ENCODE measurements around the gene NPIPB2. TPM values are rescaled to one million over a fixed set of nuclear protein-coding genes. Genes with fewer than 3 reads are reported as not detected.
"Not testable (repeated sequence)": the region's sequence is repeated elsewhere in the genome, so short reads cannot be mapped to it uniquely, and the experiment has no call there.

Gene NPIPB2
- not detected in 2 replicates for total RNA-seq (2014; rRNA removed; shearing (Covaris generic))

DNA sequence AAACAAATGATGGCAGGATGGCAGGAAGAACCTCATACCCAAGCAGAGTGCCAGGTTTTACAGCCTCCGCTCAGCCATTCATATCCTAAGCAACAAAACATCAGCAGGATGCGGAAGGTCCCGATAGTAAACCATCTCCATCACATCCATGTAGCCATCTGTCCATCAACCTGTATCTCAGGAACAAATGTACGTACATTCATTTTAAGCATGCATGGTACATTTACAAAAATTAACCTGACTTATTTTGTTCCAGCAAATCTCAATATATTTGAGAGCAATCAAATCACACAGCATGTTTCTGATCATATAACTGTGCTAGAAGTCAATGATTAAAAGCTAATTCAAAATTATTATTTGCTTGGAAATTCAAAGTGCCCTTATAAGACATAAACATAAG lies at the start of gene NPIPB2:
Gene NPIPB2 (minus strand): TSS at position 101 of the 400 bp plus-strand sequence. CDS start 0 bp downstream, at position 101.
- not testable (repeated sequence) for DNase-seq (ENCODE audit: low read depth)

DNA sequence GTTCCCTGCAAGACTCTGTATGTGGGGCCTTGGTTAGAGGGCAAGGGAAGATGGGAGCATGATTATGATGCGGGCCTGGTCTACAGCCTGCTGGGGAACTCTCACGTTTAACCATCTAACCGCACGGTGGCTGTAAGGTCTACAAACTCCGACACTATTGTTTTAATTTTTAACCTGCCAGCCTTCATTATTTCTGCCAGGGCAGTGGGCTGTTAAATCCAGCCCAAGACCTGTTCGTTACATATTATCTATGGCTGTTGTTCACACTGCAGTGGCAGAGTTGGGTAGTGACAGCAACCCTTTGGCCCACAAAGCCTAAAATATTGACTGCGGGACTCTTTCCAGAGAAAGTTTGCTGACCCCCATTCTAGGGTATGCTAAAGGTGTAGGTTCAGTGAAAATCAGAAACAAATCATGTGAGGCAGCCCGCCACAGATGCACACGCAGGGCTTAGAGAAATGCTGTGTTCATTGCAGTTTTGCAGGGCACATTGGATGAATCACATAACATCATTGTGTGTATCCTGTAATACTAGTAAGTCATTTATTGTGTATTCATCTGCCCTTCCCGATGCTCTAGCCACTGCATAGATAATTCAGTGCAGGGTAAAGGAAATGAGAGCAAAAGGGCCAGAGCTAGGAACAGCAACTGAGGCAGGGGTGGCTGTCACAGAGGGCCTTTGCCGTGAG lies 49.0 kb upstream of the NPIPB2 start:
- DNase-seq (ENCODE audit: low read depth): no peak

- DNase-seq (ENCODE audit: low read depth): no peak
These were observed 46.6 kb upstream of the NPIPB2 start for GRCh38 chr16:11988258-11988978.

DNA sequence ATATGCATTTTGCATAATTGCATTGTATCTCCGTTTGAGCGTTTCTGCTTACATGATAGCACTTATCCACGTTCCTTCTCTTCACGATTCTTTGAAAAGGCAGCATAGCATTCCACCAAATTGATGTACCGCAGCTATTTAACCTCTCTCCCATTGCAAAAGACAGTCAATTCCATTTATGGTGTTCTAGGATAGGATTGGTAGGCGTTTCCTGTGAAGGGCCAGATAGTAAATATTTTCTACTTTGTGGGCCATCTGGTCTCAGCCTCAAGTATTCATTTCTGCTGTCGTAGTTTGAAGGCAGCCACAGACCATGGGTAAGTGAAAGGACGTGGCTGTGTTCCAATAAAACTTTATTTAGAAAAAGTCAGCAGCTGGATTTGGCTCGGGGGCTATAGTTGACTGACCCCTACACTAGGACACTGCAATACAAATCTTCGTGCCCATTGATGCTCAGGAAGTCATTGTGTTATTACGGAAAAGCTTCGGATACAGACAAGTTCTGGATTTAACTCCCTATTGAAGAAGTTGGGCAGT lies 44.7 kb upstream of the NPIPB2 start:
- no peak for DNase-seq (ENCODE audit: low read depth)

GRCh38 chr16:11985250-11985649 lies 43.4 kb upstream of the NPIPB2 start:
- DNase-seq (ENCODE audit: low read depth): no peak

DNA sequence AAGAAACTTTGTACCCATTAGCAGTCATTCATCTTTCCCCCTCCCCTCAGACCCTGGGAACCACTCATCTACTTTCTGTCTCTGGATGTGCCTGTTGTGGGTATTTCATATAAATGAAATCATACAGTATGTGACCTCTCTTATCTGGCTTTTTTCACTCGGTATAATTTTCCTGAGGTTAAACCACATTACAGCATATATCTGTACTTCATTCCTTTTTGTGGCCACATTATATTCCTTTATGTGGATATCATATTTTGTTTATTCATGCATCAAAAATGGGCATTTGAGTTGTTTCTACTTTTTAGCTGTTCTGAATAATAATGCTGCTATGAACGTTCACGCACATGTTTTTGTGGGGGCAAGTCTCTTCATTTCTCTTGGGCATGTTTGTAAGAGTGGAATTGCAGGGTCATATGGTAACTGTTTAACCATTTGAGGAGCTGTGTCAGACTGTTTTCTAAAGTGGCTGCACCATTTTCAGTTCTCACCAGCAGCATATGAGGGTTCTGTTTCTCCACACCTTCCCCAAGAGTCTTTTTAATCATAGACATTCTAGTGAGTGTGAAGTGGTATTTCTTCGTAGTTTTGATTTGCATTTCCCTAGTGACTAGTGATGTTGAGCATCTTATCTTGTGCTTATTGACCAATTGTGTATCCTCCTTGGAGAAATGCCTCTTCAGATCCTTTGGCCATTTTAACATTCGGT lies 38.4 kb upstream of the NPIPB2 start:
- DNase-seq (ENCODE audit: low read depth): no peak

DNA sequence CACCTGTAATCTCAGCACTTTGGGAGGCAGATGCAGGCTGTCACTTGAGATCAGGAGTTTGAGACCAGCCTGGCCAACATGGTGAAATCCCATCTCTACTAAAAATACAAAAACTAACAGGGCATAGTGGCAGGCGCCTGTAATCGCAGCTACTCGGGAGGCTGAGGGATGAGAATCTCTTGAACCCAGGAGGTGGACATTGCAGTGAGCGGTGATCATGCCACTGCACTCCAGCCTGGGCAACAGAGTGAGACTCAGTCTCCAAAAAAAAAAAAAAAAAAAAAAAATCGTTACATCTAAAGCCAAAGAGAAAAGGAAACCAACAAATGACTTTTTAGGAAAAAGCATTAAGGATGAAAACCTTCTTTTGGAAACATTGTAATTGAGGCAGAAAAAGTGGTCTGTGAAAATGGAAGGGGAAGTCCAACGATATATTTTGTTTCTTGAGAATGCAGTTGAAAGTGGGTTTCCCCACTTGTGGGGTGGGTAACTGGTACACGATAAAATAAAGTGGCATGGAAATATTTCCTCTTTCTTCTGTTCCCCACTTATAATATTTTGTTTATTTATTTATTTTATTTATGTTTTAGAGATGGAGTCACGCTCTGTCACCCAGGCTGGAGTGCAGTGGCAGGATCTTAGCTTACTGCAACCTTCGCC lies 37.3 kb upstream of the NPIPB2 start:
- DNase-seq (ENCODE audit: low read depth): no peak

- no peak for DNase-seq (ENCODE audit: low read depth)
These were observed 36.2 kb upstream of the NPIPB2 start for GRCh38 chr16:11978080-11978479.

GRCh38 chr16:11977376-11978041 lies 35.7 kb upstream of the NPIPB2 start:
- DNase-seq (ENCODE audit: low read depth): peak; percentile 63

- DNase-seq (ENCODE audit: low read depth): peak; percentile 8
These were observed 35.1 kb upstream of the NPIPB2 start for GRCh38 chr16:11976850-11977375.

- DNase-seq (ENCODE audit: low read depth): no peak
These were observed 31.2 kb upstream of the NPIPB2 start for GRCh38 chr16:11973070-11973469.

DNA sequence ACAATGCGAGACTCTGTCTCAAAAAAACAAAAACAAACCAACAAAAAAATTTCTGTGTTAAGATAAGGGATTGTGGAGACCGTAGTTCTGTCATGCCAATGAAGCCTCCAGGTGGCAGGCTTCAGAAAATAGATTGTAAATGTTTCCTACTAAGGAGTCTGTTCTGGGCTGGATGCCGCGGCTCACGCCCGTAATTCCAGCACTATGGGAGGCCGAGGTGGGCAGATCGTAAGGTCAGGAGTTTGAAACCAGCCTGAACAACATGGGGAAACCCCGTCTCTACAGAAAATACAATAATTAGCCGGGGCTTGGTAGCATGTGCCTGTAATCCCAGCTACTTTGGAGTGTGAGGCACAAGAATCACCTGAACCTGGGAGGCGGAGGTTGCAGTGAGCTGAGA lies 30.3 kb upstream of the NPIPB2 start:
- no peak for DNase-seq (ENCODE audit: low read depth)

DNA sequence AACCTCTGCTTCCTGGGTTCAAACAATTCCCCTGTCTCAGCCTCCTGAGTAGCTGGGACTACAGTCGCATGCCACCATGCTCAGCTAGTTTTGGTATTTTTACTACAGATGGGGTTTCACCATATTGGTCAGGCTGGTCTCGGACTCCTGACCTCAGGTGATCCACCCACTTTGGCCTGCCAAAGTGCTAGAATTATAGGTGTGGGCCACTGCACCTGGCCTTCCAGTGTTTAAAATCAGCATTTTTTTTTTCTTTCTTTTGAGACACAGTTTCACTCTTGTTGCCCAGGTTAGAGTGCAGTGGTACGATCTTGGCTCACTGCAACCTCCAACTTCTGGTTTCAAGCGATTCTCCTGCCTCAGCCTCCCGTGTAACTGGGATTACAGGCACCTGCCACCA lies 28.4 kb upstream of the NPIPB2 start:
- not testable (repeated sequence) for DNase-seq (ENCODE audit: low read depth)

- no peak for DNase-seq (ENCODE audit: low read depth)
These were observed 26.7 kb upstream of the NPIPB2 start for GRCh38 chr16:11968577-11968976.

- DNase-seq (ENCODE audit: low read depth): no peak
These were observed 25.5 kb upstream of the NPIPB2 start for GRCh38 chr16:11967195-11967911.

- DNase-seq (ENCODE audit: low read depth): no peak
These were observed 24.3 kb upstream of the NPIPB2 start for GRCh38 chr16:11966173-11966572.

DNA sequence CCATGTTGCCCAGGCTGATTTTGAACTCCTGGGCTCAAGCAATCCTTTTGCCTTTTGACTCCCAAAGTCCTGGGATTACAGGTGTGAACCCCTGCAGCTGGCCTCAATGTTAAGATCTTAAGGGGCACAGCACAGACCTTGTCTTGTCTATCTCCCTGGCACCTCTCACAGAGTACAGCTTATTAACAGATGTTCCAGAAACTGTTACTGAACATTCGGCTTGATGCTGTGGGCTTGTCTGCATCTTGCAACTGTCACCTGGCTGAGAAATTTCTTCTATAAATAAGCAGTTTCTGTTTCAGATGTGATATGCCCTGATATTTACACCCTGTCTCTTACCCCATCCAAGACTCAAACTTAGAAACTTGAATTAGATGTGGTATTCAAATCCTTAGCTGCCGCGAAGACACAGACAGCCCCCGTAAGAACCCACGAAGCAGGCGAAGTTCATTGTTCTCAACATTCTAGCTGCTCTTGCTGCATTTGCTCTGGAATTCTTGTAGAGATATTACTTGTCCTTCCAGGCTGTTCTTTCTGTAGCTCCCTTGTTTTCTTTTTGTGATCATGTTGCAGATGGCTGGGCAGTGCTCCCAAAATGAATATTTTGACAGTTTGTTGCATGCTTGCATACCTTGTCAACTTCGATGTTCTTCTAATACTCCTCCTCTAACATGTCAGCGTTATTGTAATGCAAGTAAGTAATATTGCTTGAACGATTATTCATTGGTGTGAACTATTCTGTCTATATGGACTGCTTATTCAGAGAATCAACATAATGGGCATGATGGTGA lies 23.1 kb upstream of the NPIPB2 start, which contains the start of gene TNFRSF17:
Gene TNFRSF17 (plus strand): TSS at position 450 of the 791 bp plus-strand sequence. CDS start 115 bp downstream, at position 565.
- no peak for DNase-seq (ENCODE audit: low read depth)

DNA sequence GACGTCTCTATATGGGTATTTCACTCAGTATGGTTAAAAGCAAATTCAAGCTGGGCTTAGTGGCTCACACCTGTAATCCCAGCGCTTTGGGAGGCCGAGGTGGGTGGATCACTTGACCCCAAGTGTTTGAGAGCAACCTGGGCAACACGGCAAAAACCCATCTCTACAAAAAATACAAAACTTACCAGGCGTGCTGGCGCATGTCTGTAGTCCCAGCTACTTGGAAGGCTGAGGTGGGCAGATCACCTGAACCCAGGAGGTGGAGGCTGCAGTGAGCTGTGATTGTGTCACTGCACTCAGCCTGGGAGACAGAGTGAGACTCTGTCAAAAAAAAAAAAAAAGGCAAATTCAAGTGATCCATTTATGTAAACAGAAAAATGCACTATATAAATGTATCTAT lies 21.9 kb upstream of the NPIPB2 start:
- DNase-seq (ENCODE audit: low read depth): no peak

DNA sequence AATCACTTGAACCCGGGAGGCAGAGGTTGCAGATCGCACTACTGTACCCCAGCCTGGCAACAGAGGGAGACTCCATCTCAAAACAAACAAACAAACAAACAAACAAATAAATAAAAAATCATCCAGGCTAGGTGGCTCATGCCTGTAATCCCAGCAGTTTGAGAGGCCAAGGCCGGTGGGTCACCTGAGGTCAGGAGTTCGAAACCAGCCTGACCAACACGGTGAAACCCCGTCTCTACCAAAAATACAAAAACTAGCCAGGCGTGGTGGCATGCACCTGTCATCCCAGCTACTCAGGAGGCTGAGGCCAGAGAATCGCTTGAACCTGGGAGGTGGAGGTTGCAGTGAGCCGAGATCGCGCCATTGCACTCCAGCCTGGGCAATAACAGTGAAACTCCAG lies 21.1 kb upstream of the NPIPB2 start:
- not testable (repeated sequence) for DNase-seq (ENCODE audit: low read depth)
